HepG2 (cell line): Measurements from ENCODE around the gene TMEM214. TPM values are rescaled to one million over a fixed set of nuclear protein-coding genes. Genes with fewer than 3 reads are reported as not detected.

Experiments
- ATAC-seq: fragments of 200-7000 bp; cut with Tn5 transposase; 3 replicates; pipeline ENCODE4 v1.9.1; 2020; ENCODE audit warnings: mild to moderate bottlenecking, moderate library complexity
- BruUV-seq: library from RNA; stranded (reverse); fragments of 400-500 nt; replicated peaks from 2 replicates; lab custom pipeline; 2021; lab: Mats Ljungman, UMichigan
- CTCF ChIA-PET: fragments of 300-600 bp; formaldehyde crosslinking; extraction: SDS; loops from one replicate; lab custom pipeline; 2021; ENCODE audit warnings: low total read pairs, inconsistent platforms, low intra/inter-chr PET ratio; lab: Yijun Ruan, JAX
- POLR2A ChIA-PET: fragments of 350-600 bp; sonication (Branson Sonifier 250); formaldehyde crosslinking; loops from one replicate; lab custom pipeline; 2020; ENCODE audit warnings: antibody characterized with exemption, inconsistent platforms; lab: Yijun Ruan, JAX
- DNase-seq: peaks from one replicate; pipeline ENCODE4 v3.0.0-alpha.2; 2015; ENCODE audit warnings: low spot score
- FAIRE-seq: peaks from 3 replicates; lab custom pipeline; 2011; peaks lifted over from hg19 to GRCh38; lab: Jason Lieb, UNC
- H2AFZ ChIP-seq: one replicate; pipeline ENCODE4 v1.6.1; 2011; ENCODE audit warnings: low read length, inconsistent platforms
- H3K27ac ChIP-seq: fragments of 300-600 bp; 3 replicates; pipeline ENCODE4 v1.8.0; 2011; ENCODE audit warnings: mixed run types, mild to moderate bottlenecking, mixed read lengths, low read length, inconsistent platforms; ENCODE audit not compliant: insufficient read depth; ENCODE audit errors: extremely low read length
- H3K27me3 ChIP-seq, 2 experiments: fragments of 200-600 bp in 1 of 2; 2 replicates in 1 of 2; 3 replicates in 1 of 2; pipeline versions ENCODE4 v1.6.0 to v1.8.0; 2011; ENCODE audit warnings: low read length in 2 of 2, mild to moderate bottlenecking in 2 of 2, moderate library complexity in 2 of 2, inconsistent platforms in 1 of 2; ENCODE audit not compliant: insufficient read depth in 2 of 2, control insufficient read depth in 1 of 2
- H3K36me3 ChIP-seq, 2 experiments: fragments of 200-600 bp in 1 of 2; replicated peaks in 1 of 2; 2 replicates in 1 of 2; 3 replicates in 1 of 2; pipeline versions ENCODE4 v1.5.1 to v1.8.0; 2011; ENCODE audit warnings: low read length in 2 of 2, inconsistent platforms in 1 of 2; ENCODE audit not compliant: insufficient read depth in 2 of 2, control insufficient read depth in 1 of 2
- H3K4me1 ChIP-seq: 2 replicates; pipeline ENCODE4 v1.5.1; 2012; ENCODE audit warnings: low read length, inconsistent platforms; ENCODE audit not compliant: insufficient read depth
- H3K4me2 ChIP-seq: 2 replicates; pipeline ENCODE4 v1.6.0; 2011; ENCODE audit warnings: low read depth, low read length, inconsistent platforms
- H3K4me3 ChIP-seq, 3 experiments: fragments of 200-600 bp in 1 of 3; sonication (generic), shearing (Covaris generic) in 1 of 3; replicated peaks in 1 of 3; 2 replicates each; pipeline ENCODE4 v1.5.1; 2011 to 2016; ENCODE audit warnings: low read length in 3 of 3, inconsistent platforms in 2 of 3, low read depth in 2 of 3, mild to moderate bottlenecking in 2 of 3, control low read depth in 1 of 3, mixed read lengths in 1 of 3; ENCODE audit not compliant: insufficient read depth in 1 of 3
- H3K79me2 ChIP-seq: one replicate; pipeline ENCODE4 v1.6.1; 2011; ENCODE audit warnings: low read length, inconsistent platforms; ENCODE audit not compliant: insufficient read depth
- H3K9ac ChIP-seq: 2 replicates; pipeline ENCODE4 v1.6.0; 2011; ENCODE audit warnings: mild to moderate bottlenecking, low read depth, low read length, inconsistent platforms; ENCODE audit not compliant: insufficient read depth
- H3K9me3 ChIP-seq: 2 replicates; pipeline ENCODE4 v1.5.1; 2012; ENCODE audit warnings: mild to moderate bottlenecking, low read length
- H4K20me1 ChIP-seq: 2 replicates; pipeline ENCODE4 v1.6.0; 2011; ENCODE audit warnings: inconsistent platforms, mild to moderate bottlenecking, low read length, moderate library complexity; ENCODE audit not compliant: insufficient read depth
- AGO2 ChIP-seq: fragments of 200-400 bp; formaldehyde crosslinking; optimal IDR thresholded peaks from 2 replicates; pipeline ENCODE3; 2017; ENCODE audit warnings: mild to moderate bottlenecking, low read depth, low read length, moderate library complexity
- ATF1 ChIP-seq: IDR thresholded peaks from 2 replicates; pipeline ENCODE4 v1.6.1; 2016; ENCODE audit warnings: mild to moderate bottlenecking, control low read depth
- BORCS8-MEF2B ChIP-seq: sonication (generic); formaldehyde crosslinking; IDR thresholded peaks from 2 replicates; pipeline ENCODE4 v1.8.0; 2022; ENCODE audit warnings: mild to moderate bottlenecking, missing genetic modification reagents
- FOSL2 ChIP-seq: sonication (generic); formaldehyde crosslinking; IDR thresholded peaks from 2 replicates; pipeline ENCODE4 v1.4.0; 2020; ENCODE audit warnings: missing genetic modification reagents
- HDAC2 ChIP-seq: sonication (generic); formaldehyde crosslinking; IDR thresholded peaks from 2 replicates; pipeline ENCODE4 v1.4.0; 2020; ENCODE audit warnings: missing genetic modification reagents
- POGK ChIP-seq: sonication (generic); formaldehyde crosslinking; conservative IDR thresholded peaks from 2 replicates; pipeline ENCODE4 v1.8.0; 2022; ENCODE audit warnings: mild to moderate bottlenecking, moderate library complexity, missing genetic modification reagents
- SRY ChIP-seq: sonication (generic); formaldehyde crosslinking; IDR thresholded peaks from 2 replicates; pipeline ENCODE4 v1.8.0; 2022; ENCODE audit warnings: mild to moderate bottlenecking, missing genetic modification reagents
- TMF1 ChIP-seq: sonication (generic); formaldehyde crosslinking; IDR thresholded peaks from 2 replicates; pipeline ENCODE4 v1.8.1; 2022; ENCODE audit warnings: low read depth, missing genetic modification reagents
- ZNF530 ChIP-seq: sonication (generic); formaldehyde crosslinking; IDR thresholded peaks from 2 replicates; pipeline ENCODE4 v1.5.0; 2020; ENCODE audit warnings: low read depth, mild to moderate bottlenecking, missing genetic modification reagents
- WGBS: methylation state at CpG from one replicate; pipeline ENCODE4 v1.1.6; 2017; ENCODE audit warnings: low lambda C conversion rate; 5-methylcytosine and 5-hydroxymethylcytosine counted together
- in situ Hi-C: cut with HindIII; loops from 2 replicates; pipeline ENCODE4 v1.10.0; 2017; ENCODE audit warnings: low pct_unique_long_range_greater_than_20kb; ENCODE audit not compliant: extremely low pct_ligation_motif_present
- intact Hi-C: fragments of 100-400 bp; cut with micrococcal nuclease; formaldehyde crosslinking; loops from one replicate; pipeline ENCODE4 v1.10.0; 2022; ENCODE audit not compliant: unreplicated experiment
- polyA plus RNA-seq, 8 experiments: library from polyadenylated mRNA; depleted of rRNA in 3 of 8; stranded (reverse) in 7 of 8; unstranded in 1 of 8; fragments of >200 nt; fragmentation: Illumina TruSeq in 4 of 8; extraction: Trizol in 4 of 8; gene quantifications; 2 replicates each; pipeline versions ENCODE4 v1.2.1 to v1.2.3, GENCODE V29; 2011 to 2016; ENCODE audit warnings: low read depth in 4 of 8, missing spikeins in 1 of 8, mixed read lengths in 1 of 8; ENCODE audit not compliant: insufficient read depth in 1 of 8
- total RNA-seq, 5 experiments: library from RNA; depleted of rRNA; stranded (reverse); fragments of >200 nt; fragmentation: Illumina TruSeq; extraction: Trizol; gene quantifications; 2 replicates each; pipeline ENCODE4 v1.2.3, GENCODE V29; 2016; ENCODE audit warnings: low read depth in 1 of 5

The TMEM214 gene
- total and polyA plus RNA-seq, 2 of the 13 experiments (the other 11 are each of a cell fraction or from before 2014, with no cell fraction given): 58.3 to 132 TPM

DNA sequence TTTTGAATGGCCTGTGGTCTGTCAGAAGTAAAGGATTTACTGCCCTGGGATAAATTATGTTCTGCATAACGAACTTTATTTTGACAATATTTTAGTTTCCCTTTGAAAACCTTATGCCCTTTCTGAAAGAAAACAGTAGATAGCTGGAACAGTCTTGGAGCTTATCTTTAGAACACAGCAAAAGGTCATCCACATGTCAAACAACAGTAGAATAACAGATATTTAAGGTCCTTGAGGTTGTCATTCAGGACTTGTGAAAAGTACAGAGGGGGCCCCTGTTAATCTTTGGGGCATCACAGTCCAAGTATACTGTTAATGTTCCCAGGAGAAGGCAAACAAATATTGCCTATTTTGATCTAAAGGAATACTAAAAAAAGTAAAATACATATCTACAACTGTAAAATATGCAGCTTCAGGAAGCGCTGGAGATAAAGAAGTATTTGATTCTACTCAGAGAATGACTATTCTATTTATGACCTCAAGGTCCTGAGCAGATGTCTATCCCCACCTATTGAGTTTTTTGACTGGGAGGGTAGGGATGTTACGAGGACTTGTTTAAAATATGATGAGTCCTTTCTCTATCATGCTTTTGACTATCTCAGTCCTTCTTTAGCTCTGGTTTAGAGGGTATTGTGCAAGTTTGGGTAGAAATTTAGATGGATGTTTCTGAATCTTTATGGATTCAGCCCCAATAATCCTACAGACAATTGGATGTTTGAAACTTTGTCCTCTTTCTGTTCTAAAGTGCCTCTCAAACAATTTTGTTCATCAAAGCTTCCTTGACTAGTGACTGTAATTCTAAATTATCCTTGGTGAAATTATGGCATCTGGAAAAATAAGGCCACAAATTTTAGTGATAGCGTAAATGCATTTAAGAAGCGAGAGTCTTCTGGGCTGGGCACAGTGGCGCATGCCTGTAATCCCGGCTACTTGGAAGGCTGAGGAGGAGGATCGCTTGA is 25.1 kb upstream of the TMEM214 start (continued):
- TF ChIP-seq TMF1 (CRISPR knock-in tag): no peak

DNA sequence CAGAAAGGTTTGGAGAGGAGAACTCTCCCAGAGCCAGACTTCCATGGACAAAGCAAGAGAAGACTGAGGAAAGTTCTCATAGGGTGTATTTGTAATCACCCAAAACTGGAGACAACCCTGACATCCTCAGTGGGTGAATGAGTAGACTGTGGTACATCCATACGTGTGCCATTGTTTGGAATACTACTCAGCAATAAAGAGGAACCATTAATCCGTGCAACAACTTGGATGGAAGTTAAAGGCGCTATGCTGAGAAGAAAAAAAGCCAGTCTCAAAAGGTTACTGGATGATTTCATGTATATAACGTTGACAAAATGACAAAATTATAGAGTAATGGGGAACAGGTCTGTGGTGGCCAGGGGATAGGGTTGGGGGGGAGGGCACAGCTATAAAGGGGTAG is 24.1 kb upstream of the TMEM214 start:
- peaks cover 15% of the 10 kb centered on the region for H3K4me1 ChIP-seq
- no peak for TF ChIP-seq FOSL2 (CRISPR knock-in tag)
- no peak overlapping the region for H2AFZ ChIP-seq
- H3K36me3 ChIP-seq: no peaks in the 10 kb centered on the region
- H3K79me2 ChIP-seq: no peaks in the 10 kb centered on the region
- H3K27me3 ChIP-seq: no peaks in the 10 kb centered on the region
- H3K9ac ChIP-seq: no peak overlapping the region
- no peak for FAIRE-seq
- no peak overlapping the region for H3K4me2 ChIP-seq
- 42% methylated on average over 4 of the region's 4 CpGs for WGBS
- no peak overlapping the region for H3K4me3 ChIP-seq
- ATAC-seq: no peak
- H4K20me1 ChIP-seq: no peaks in the 10 kb centered on the region
- ChIA-PET POLR2A (no interaction called here), CTCF (no interaction called here)
- no peak for DNase-seq
- H3K9me3 ChIP-seq: no peaks in the 10 kb centered on the region
- no TSS peak for BruUV-seq
- in situ Hi-C loops: no loop called here
- H3K27ac ChIP-seq: no peak overlapping the region
- intact Hi-C loops: no loop called here

GRCh38 chr2:27009083-27009482 is 23.7 kb upstream of the TMEM214 start:
- Histone ChIP-seq H3K79me2 (no peaks in the 10 kb centered on the region), H3K4me1 (peaks cover 15% of the 10 kb centered on the region), H2AFZ (no peak overlapping the region), H3K36me3 (no peaks in the 10 kb centered on the region), H3K27ac (no peak overlapping the region), H3K4me3 (no peak overlapping the region), H3K4me2 (no peak overlapping the region), H4K20me1 (no peaks in the 10 kb centered on the region), H3K9me3 (no peaks in the 10 kb centered on the region), H3K9ac (no peak overlapping the region), H3K27me3 (no peaks in the 10 kb centered on the region)
- no peak for FAIRE-seq
- no TSS peak for BruUV-seq
- intact Hi-C loops: no loop called here
- no peak for ATAC-seq
- ChIA-PET POLR2A (no interaction called here), CTCF (no interaction called here)
- DNase-seq: no peak
- TF ChIP-seq AGO2: no peak
- no peak for TF ChIP-seq HDAC2
- no peak for TF ChIP-seq ATF1 (CRISPR knock-in tag)
- TF ChIP-seq ZNF530 (CRISPR knock-in tag): no peak
- no peak for TF ChIP-seq POGK (CRISPR knock-in tag)
- no peak for TF ChIP-seq BORCS8-MEF2B (CRISPR knock-in tag)
- no peak for TF ChIP-seq SRY (CRISPR knock-in tag)
- in situ Hi-C loops: no loop called here
